SIG-M5 treated with dmso at 0.1 percent for 504 hours (cell line): ENCODE data around the gene TADA2B.

Experiments
- DNase-seq: peaks from one replicate; lab custom pipeline; 2025; ENCODE audit not compliant: unreplicated experiment; lab: John Stamatoyannopoulos, UW

The TADA2B gene

GRCh38 chr4:7105276-7105675 lies 62.1 kb downstream of the TADA2B start:
- DNase-seq = no peak

- DNase-seq = no peak
Measured at GRCh38 chr4:7107166-7107905, 64.2 kb downstream of the TADA2B start.
